ENCODE results near the gene CA5A.
A peak's percentile ranks its signal among the peaks of the same experiment; 100 is the strongest.

The CA5A gene

DNA sequence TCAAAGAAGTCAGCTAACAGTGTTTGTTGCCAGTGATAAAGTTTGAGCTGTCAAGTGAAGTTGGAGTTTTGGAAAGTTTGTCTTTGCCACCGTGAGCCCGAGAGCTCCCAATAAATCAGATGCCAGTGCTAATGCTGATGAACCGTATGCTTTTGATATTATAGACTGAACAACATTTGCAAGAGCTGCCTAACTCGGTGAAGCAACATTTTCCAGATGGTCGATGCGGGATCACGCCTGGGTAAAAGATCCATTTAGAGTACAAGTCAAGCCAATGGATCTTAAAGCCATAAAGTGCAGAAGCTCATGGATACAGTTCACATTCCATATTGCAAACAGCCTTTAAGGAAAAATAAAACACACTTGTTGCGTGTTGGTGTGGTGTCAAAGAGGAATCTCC lies 24.5 kb upstream of the CA5A start:
- H3K4me3 ChIP-seq (ENCODE audit: low read depth, low read length) = no peak overlapping the region
- TF ChIP-seq CTCF (IDR thresholded peaks at IDR 0.05; ENCODE audit: borderline replicate concordance, insufficient read depth, low read depth, low read length) = no peak

- no peak overlapping the region for H3K4me3 ChIP-seq (ENCODE audit: low read depth, low read length)
- no peak for TF ChIP-seq CTCF (IDR thresholded peaks at IDR 0.05; ENCODE audit: borderline replicate concordance, insufficient read depth, low read depth, low read length)
Measured at GRCh38 chr16:87960296-87960695, 24.0 kb upstream of the CA5A start.

DNA sequence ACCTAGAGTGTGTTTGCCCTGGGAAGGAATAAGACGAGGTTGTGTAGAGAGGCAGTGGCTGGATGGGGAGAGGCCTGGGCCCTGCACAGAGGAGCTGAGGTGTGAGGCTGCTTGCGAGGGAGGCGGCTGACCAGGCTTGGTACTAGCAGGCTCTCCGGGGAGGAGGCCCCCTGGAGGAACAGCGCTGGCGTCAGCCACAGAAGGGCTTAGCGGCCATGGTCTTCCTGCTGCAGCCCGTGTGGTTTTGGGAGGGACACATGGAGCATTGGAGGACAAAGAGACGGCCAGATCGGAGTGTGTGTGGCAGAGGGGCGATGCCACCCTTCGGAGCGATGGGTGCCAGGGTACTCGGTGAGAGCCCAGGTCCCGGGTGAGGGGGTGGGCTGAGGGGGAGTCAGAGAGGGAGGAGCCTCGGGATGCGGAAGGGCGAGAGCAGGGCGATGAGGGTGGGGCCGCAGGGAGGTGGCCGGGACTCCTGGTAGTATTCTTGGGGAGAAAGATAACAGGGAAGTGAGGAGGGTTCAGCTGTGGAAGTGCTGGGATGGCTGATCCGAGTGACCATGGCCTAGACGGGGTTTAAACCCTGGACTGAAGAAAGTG lies 23.2 kb upstream of the CA5A start:
- TF ChIP-seq CTCF (IDR thresholded peaks at IDR 0.05; ENCODE audit: borderline replicate concordance, insufficient read depth, low read depth, low read length) = no peak
- no peak overlapping the region for H3K4me3 ChIP-seq (ENCODE audit: low read depth, low read length)

- no peak overlapping the region for H3K4me3 ChIP-seq (ENCODE audit: low read depth, low read length)
- no peak for TF ChIP-seq CTCF (IDR thresholded peaks at IDR 0.05; ENCODE audit: borderline replicate concordance, insufficient read depth, low read depth, low read length)
Measured at GRCh38 chr16:87958632-87959031, 22.3 kb upstream of the CA5A start.

- H3K4me3 ChIP-seq (ENCODE audit: low read depth, low read length) = no peak overlapping the region
- TF ChIP-seq CTCF (IDR thresholded peaks at IDR 0.05; ENCODE audit: borderline replicate concordance, insufficient read depth, low read depth, low read length) = no peak
Measured at GRCh38 chr16:87957296-87958094, 21.2 kb upstream of the CA5A start.

DNA sequence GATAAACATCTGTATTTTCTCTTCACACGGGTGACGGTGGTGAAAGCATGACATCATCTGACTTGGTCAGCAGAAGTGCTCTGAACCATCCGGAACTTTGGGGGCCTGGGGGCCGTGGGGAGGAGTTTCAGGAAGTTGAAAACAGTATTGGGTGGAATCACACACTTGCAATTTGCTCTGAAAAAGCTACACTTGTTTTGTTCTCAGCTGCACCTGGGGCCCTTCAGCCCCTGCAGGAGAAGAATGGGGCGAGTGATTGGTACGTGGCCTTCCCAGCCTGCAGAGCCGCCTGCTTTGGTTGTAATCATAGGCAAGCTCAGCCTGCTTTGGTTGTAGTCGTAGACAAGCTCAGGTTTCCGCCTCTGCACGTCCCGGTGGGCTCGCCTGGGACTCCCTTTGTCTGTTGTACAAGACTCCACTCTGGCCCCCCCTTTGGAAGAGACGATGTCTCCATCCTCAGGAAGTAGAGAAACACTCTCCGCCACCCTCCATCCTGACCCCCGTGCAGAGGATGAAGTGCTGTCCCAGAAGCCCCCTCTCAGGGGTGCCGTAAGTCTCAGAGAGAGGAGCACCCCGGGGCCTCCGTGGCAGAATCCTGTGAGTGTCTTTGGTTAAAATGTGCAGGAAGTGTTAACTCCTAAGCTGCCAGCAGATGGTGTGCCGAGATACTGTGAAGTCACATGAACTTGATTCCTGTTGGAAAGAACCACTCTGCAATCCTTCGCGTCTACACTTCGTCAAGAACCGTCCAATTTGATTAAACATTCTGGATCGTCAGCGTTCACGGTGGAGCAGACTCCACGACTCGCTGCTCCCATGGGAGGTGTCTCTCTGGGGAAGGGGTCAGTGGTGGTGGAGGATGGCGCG lies 20.3 kb upstream of the CA5A start:
- peak overlapping the region; percentile 8 for H3K4me3 ChIP-seq (ENCODE audit: low read depth, low read length)
- peak; percentile 36; the same call in 1 of the 2 replicates for TF ChIP-seq CTCF (IDR thresholded peaks at IDR 0.05; ENCODE audit: borderline replicate concordance, insufficient read depth, low read depth, low read length)

Data from GM12875 (cell line).